ENCODE results near the gene PLXNA1.

PLXNA1 gene

GRCh38 chr3:127002195-127003174, 19.6 kb downstream of the PLXNA1 start:
- peak; percentile 68 for DNase-seq (ENCODE audit: low read depth)

- no peak for DNase-seq (ENCODE audit: low read depth)
Observed at GRCh38 chr3:127003175-127003555, 20.2 kb downstream of the PLXNA1 start.

GRCh38 chr3:127003601-127004280, 20.8 kb downstream of the PLXNA1 start:
- DNase-seq (ENCODE audit: low read depth): no peak

DNA sequence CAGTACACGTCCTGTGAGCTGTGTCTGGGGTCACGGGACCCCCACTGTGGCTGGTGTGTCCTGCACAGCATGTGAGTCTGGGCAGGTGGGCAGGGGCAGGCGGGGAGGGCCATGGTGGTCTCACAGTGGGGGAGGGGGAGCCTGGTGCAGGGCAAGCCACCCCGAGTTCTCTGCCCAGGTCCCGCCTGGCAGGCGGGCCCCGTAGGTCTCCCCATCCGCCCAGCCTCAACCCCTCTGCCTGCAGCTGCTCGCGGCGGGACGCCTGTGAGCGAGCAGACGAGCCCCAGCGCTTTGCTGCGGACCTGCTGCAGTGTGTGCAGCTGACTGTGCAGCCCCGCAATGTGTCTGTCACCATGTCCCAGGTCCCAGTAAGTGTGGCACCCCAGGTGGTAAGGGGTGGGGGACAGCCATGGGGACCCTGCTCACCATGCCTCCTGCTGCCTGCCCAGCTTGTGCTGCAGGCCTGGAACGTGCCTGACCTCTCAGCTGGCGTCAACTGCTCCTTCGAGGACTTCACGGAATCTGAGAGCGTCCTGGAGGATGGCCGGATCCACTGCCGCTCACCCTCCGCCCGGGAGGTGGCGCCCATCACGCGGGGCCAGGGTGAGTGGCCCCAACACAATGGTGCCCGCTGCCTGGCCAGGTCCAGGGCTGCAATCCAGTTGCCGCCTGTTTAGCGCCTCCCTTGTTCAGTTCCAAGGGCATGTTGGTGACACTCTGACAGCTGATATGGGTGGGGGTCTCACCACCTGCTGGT, 21.9 kb downstream of the PLXNA1 start:
- no peak for DNase-seq (ENCODE audit: low read depth)

GRCh38 chr3:127005864-127006500, 23.1 kb downstream of the PLXNA1 start:
- DNase-seq (ENCODE audit: low read depth): no peak

DNA sequence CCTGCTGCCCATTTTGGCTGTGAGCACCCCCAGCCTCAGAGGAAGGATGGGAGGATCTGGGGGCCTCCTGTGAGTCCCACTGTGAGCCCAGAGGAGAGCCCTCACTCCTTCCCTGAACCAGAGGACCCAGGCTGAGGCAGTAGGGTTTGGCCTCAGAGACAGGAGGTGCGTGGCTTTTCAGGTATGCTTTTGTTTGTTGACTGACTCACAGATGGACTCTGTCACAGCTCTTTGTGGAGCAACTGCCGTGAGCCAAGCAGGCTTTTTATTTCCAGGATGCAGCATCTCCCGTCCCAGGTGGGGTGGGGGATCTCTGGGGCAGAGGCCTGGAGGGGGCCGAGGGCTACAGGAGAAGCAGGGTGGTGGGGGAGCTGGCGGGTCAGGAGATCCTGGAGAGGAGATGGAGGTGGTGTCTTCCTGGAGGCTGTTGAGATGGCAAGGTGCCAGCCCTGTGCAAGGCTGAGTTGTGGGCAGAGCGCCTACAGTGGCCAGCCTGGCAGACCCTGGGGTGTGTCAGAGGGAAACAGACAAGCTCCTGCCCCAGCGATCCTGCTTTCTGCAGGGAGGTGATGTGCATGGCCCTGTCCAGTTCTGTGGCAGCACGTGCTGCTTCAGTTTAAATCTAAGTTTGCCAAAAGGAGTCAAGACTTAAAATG, 24.0 kb downstream of the PLXNA1 start:
- no peak for DNase-seq (ENCODE audit: low read depth)

DNA sequence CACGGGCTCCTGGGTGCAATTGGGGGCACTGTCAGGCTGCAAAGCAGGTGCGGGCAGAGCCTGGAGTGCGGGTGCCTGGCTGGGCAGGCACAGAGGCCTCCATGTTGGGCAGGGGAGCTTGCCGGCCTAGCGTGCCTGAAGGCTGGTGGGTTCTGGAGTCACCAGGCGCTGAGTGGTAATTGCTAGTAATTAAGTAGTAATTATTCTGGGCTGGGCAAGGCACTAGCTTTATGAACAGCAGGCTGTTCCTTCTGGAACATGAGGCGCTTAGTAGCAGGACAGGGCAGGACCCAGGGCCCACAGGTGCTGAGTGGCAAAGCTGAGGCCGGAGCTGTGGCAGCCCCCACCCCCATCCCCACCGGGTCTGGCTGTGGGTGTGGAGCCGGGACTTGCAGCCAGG, 25.3 kb downstream of the PLXNA1 start:
- DNase-seq (ENCODE audit: low read depth): no peak

- DNase-seq (ENCODE audit: low read depth): no peak
Observed at GRCh38 chr3:127009531-127009930, 26.6 kb downstream of the PLXNA1 start.

- no peak for DNase-seq (ENCODE audit: low read depth)
Observed at GRCh38 chr3:127011270-127011992, 28.5 kb downstream of the PLXNA1 start.

DNA sequence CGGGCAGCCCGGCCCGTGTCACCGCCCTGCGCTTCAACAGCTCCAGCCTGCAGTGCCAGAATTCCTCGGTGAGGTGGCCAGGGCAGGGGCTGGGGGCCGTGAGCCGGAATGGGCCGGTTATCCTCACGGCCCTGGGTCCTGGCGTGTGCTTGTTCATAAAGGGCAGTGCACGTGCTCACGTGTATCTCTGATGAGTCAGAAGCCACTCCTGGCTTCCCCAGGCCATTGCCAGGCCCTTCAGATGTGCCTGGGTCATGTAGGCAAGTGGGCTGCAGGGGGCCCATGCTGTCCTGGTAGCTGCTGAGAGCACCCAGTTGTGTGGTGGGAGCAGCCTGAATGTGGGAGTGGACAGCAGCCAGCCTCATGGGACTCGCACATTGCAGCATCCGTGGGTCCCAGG, 29.2 kb downstream of the PLXNA1 start:
- no peak for DNase-seq (ENCODE audit: low read depth)

DNA sequence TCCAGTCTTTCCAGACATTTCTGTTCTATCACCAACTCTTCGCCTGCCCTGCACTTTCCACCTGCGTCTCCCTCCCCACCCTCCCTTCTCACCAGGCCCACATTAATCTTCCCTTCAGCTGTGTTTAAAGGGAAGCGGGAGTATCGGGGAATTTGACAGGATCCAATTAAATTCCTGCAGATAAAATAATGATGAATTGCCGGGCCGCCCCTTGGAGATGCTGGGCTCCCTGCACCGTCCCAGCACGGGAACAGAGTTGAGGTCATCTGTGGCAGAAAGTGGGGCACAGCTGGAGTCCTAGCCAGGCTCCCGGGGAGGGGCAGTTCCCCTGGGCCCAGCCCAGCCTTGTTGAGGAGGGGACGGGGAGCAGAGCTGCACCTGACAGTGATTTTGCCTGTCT, 30.3 kb downstream of the PLXNA1 start:
- no peak for DNase-seq (ENCODE audit: low read depth)

DNA sequence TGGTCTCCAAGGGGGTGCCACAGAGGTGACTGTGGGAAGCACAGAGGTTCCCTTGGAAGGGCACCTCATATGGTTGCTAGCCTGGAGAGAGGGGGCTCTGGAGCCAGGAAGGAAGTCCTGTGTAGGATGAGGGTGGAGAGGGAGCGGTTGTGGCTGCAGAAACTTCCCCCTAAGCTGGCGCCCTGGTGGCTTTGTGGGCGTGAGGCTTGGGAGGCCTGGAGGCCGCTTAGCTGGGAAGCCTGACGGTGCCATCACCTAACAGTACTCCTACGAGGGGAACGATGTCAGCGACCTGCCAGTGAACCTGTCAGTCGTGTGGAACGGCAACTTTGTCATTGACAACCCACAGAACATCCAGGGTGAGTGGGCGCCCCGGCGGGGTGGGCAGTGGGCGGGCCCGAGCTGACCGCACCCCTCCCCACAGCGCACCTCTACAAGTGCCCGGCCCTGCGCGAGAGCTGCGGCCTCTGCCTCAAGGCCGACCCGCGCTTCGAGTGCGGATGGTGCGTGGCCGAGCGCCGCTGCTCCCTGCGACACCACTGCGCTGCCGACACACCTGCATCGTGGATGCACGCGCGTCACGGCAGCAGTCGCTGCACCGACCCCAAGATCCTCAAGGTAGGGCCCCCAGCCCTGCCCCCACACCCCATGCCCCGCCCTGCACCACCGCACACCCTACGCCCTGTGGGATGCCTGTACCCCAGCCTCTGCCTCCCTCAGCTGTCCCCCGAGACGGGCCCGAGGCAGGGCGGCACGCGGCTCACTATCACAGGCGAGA, 31.0 kb downstream of the PLXNA1 start:
- no peak for DNase-seq (ENCODE audit: low read depth)

GRCh38 chr3:127014536-127015281, 31.8 kb downstream of the PLXNA1 start:
- no peak for DNase-seq (ENCODE audit: low read depth)

DNA sequence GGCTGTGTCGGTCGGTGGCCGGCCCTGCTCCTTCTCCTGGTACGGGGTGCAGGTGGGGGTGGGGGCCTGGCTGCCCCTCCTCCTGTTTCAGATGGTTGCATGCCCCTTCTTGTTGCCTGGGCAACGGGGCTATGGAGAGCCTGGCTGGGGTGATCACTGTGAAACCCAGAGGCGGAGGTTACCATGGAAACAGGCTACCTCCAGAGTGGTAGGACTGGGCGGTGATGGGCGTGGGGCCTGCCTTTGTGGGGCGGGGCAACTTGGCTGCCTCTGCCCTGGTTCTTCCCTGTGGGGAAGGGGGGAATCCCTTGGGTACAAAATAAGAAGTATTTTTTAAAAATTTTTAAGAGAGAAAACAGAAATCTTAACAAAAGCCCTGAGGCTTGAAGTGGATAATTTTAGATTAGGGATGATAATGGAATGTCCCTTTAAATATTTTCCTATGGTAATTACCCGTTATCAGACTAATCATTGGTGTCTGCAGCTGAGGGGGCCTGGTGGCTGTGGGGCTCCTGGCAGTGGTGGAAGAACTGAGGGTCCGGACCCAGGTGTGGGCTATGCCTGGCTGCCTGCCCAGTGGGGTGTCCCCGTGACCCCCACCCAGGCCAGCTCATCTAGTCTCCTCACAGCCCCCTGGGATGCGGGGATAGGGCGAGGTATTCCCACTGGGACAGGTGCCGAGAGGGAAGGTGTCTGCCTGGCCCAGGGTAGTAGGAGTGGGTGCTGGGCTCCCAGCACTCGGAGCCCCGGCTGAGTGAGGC, 32.5 kb downstream of the PLXNA1 start:
- DNase-seq (ENCODE audit: low read depth): no peak

- no peak for DNase-seq (ENCODE audit: low read depth)
Observed at GRCh38 chr3:127016043-127016343, 33.1 kb downstream of the PLXNA1 start.

- DNase-seq (ENCODE audit: low read depth): no peak
Observed at GRCh38 chr3:127016461-127016860, 33.5 kb downstream of the PLXNA1 start.

DNA sequence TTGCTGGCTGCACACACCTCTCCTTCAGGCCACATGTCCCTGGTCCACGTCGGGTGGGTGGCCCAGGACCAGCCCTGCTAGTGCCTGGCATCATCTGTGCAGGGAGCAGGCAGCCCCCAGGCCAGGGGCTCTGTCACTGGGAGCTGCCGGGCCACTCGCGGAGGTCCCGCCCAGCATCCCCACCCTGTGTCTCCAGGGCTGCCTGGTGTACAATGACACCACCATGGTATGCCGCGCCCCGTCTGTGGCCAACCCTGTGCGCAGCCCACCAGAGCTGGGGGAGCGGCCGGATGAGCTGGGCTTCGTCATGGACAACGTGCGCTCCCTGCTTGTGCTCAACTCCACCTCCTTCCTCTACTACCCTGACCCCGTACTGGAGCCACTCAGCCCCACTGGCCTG, 34.3 kb downstream of the PLXNA1 start:
- no peak for DNase-seq (ENCODE audit: low read depth)

DNA sequence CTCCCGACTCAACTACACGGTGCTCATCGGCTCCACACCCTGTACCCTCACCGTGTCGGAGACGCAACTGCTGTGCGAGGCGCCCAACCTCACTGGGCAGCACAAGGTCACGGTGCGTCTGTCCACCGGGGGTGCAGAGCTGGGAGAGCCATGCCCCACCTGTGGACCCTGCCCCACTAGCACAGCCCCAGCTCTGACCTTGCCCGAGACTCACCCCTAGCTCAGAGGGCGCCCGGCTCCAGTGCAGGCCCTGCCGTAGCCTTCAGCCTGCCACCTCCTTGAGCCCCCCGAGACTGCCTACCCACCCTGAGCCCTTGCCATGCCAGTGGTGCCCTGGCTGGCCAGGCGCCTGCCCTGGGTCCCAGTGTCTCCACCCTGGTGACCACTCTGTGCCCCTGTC, 34.9 kb downstream of the PLXNA1 start:
- DNase-seq (ENCODE audit: low read depth): no peak

- no peak for DNase-seq (ENCODE audit: low read depth)
Observed at GRCh38 chr3:127018306-127018828, 35.5 kb downstream of the PLXNA1 start.

Measured in HS-27A (cell line).